ENCODE data around the gene PXDN. TPM values are rescaled to one million over a fixed set of nuclear protein-coding genes. Genes with fewer than 3 reads are reported as not detected.
"Not testable (repeated sequence)": the region's sequence is repeated elsewhere in the genome, so short reads cannot be mapped to it uniquely, and the experiment has no call there.

PXDN gene
- polyA plus RNA-seq, 3 donors from 2014 or later = 0.93 to 1.0 TPM; not detected in 1

DNA sequence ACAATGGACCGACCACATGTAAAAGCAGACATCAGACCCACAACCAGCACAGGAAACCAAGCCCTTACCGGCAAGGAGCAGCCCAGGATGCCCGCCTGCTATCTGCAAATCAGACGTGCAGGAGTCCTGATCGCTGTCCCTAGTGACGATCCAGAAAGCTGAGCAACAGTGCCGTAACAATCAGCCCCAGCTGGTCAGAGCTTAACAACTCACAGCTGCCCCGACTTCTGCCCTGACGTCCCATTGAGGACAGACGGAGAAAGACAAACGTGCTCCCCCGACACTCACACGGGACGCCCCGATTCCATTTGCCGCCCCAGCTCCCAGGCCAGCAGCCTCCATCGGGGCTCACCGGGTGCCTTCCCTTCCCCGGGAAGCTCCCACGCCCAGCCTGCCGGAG is 39.8 kb upstream of the PXDN start:
- Mint-ChIP-seq H3K27ac (no peak overlapping the region), H3K36me3 (no peaks in the 10 kb centered on the region), H3K4me3 (no peak overlapping the region), H3K27me3 (ENCODE audit: low read depth in 3 of 3) (peaks cover 6 to 8% (median 7%) of the 10 kb centered on the region in 3 donors), H3K9me3 (peaks cover 0 to 1% (median 0%) of the 10 kb centered on the region in 6 donors), H3K4me1 (peaks cover 0 to 6% of the 10 kb centered on the region in 2 donors)
- DNase-seq = peak in 1 of 3 donors; percentile 29

DNA sequence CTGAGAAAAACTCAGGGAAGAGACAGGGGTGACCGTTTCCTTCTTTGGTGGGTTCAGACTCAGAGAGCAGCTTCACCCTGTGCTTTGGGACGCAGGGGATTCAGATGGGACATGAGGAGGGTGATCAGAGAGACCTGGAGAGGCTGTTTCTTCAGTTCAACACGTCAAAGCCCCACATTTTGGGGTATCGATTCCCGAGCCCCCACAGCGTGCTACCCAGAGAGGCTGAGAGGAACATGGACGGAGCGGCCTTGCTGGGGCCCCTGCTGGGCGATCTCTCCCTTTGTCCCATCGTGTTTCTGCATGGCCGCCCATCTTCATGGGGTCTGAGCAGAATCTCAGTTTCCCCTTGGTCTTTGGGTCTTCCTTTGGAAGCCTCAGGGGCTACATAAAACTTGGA is 38.2 kb upstream of the PXDN start:
- Mint-ChIP-seq H3K27ac (peak overlapping the region in 1 of 6 donors; percentile 18), H3K4me1 (peaks cover 0 to 6% of the 10 kb centered on the region in 2 donors), H3K4me3 (no peak overlapping the region), H3K9me3 (peaks cover 0 to 1% (median 0%) of the 10 kb centered on the region in 6 donors), H3K36me3 (no peaks in the 10 kb centered on the region), H3K27me3 (ENCODE audit: low read depth in 3 of 3) (peaks cover 6 to 9% (median 7%) of the 10 kb centered on the region in 3 donors)
- DNase-seq = no peak

DNA sequence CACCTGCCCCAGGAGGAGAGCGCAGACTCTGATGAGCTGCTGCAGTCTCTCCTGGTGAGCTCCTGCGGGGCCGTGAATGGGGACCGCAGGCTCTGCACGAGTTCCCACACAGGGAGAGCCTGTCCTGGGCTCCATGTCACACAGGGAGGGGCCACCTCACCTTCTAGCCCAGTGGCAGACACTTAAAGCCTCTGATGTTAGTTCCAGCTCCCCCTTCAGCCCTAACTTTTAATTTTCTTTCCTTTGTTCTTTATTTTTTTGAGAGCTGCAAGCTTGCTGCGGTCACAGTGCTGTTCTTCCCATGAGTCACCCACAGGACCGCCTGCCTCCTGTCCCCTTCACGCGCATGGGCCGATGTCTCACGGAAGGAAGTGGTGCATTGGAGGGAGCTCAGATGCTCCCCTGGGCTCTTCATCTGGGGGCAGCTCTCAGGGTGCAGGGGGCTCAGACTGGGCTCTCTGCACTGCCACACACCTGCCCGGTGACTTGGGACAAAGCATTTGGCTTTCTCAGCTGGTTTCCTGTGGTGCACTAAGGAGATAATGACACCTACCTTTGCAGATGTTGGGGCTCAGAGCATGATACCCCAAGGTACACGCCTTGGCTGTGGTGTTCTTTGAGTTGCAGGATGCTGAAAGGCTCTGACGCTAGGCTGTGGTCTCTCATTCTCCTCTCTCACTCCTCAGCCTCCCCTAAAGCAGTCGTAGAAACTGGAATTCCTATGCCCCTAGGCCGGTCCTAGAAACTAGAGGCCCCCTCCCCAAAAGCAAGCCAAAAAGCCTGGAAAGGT is 37.2 kb upstream of the PXDN start:
- H3K27me3 Mint-ChIP-seq (ENCODE audit: low read depth in 3 of 3) = peaks cover 7 to 9% (median 7%) of the 10 kb centered on the region in 3 donors
- DNase-seq = peak in 2 of 3 donors; percentile 15 to 39
- peaks cover 0 to 1% (median 0%) of the 10 kb centered on the region in 6 donors for H3K9me3 Mint-ChIP-seq
- peaks cover 0 to 6% of the 10 kb centered on the region in 2 donors for H3K4me1 Mint-ChIP-seq
- peak overlapping the region in 3 of 5 donors; percentile 2 to 71 (median 32) for H3K4me3 Mint-ChIP-seq
- peak overlapping the region in 2 of 6 donors; percentile 30 to 67 for H3K27ac Mint-ChIP-seq
- H3K36me3 Mint-ChIP-seq = no peaks in the 10 kb centered on the region

DNA sequence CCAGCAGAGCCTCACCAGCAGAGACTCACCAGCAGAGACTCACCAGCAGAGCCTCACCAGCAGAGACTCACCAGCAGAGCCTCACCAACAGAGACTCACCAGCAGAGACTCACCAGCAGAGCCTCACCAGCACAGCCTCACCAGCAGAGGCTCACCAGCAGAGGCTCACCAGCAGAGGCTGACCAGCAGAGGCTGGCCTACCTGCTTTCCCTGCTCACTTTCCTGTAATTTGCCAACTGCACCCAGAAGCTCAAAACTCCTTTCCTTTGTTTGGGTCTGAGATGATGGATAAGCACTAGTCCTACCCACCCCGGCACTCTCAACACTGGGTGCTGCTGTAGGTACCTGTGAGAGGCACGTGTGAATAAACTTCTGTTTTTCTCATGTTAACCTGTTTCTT is 36.4 kb upstream of the PXDN start:
- no peak overlapping the region for H3K27ac Mint-ChIP-seq
- peaks cover 0 to 6% of the 10 kb centered on the region in 2 donors for H3K4me1 Mint-ChIP-seq
- H3K27me3 Mint-ChIP-seq (ENCODE audit: low read depth in 3 of 3) = peaks cover 7 to 9% (median 7%) of the 10 kb centered on the region in 3 donors
- H3K4me3 Mint-ChIP-seq = no peak overlapping the region
- H3K36me3 Mint-ChIP-seq = no peaks in the 10 kb centered on the region
- DNase-seq = no peak
- peaks cover 0 to 1% (median 0%) of the 10 kb centered on the region in 6 donors for H3K9me3 Mint-ChIP-seq

GRCh38 chr2:1780054-1780453 is 35.7 kb upstream of the PXDN start:
- not testable (repeated sequence) for H3K9me3 Mint-ChIP-seq; H3K27me3 Mint-ChIP-seq (ENCODE audit: low read depth in 3 of 3); H3K36me3 Mint-ChIP-seq; H3K27ac Mint-ChIP-seq; DNase-seq; H3K4me3 Mint-ChIP-seq; H3K4me1 Mint-ChIP-seq

DNA sequence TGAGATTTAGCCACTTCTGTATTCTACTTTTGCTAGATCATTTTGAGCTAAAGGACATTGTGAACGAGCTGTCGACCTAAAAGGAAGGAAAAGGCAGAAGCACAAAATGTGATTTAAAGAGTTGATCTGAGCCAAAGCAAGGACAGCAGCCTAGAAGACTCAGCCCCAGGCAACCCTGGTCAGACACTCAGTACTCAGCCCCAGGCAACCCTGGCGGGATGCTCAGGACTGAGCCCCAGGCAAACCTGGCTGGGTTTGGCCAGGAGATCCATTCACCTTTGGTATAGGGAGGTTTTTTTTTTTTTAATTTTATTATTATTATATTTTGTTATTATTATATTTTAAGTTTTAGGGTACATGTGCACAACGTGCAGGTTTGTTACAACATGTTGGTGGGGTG is 34.3 kb upstream of the PXDN start:
- DNase-seq = no peak
- peaks cover 0 to 1% (median 0%) of the 10 kb centered on the region in 6 donors for H3K9me3 Mint-ChIP-seq
- no peaks in the 10 kb centered on the region for H3K36me3 Mint-ChIP-seq
- H3K4me1 Mint-ChIP-seq = peaks cover 0 to 6% of the 10 kb centered on the region in 2 donors
- H3K4me3 Mint-ChIP-seq = no peak overlapping the region
- H3K27ac Mint-ChIP-seq = no peak overlapping the region
- peaks cover 4 to 8% (median 5%) of the 10 kb centered on the region in 3 donors for H3K27me3 Mint-ChIP-seq (ENCODE audit: low read depth in 3 of 3)

DNA sequence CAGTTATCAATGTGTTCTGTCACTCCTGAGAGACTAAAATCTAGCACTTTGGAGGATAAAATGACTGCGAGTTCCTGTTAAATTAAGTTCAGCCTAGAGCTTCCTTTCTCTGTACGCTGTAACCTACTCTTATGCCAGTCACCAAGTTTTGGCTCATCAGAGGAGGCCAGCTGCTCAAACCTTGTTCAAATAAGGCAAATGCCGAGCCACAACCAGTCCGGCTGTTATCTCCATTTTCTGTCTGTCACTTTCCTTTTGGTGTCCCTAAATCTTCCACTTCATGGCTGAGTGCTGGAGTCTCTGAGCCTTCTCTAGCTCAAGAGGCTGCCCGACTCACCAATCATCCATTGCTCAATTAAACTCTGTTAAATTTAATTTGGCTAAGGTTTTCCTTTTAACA is 33.5 kb upstream of the PXDN start:
- Mint-ChIP-seq H3K27me3 (ENCODE audit: low read depth in 3 of 3) (peaks cover 4 to 8% (median 4%) of the 10 kb centered on the region in 3 donors), H3K27ac (no peak overlapping the region), H3K4me3 (no peak overlapping the region), H3K36me3 (no peaks in the 10 kb centered on the region), H3K9me3 (peaks cover 0 to under 1% (median 0%) of the 10 kb centered on the region in 6 donors), H3K4me1 (peaks cover 0 to 5% of the 10 kb centered on the region in 2 donors)
- no peak for DNase-seq

GRCh38 chr2:1777156-1777555 is 32.8 kb upstream of the PXDN start:
- Mint-ChIP-seq H3K36me3 (no peaks in the 10 kb centered on the region), H3K4me1 (peaks cover 0 to 4% of the 10 kb centered on the region in 2 donors), H3K4me3 (no peak overlapping the region), H3K9me3 (no peaks in the 10 kb centered on the region), H3K27ac (no peak overlapping the region), H3K27me3 (ENCODE audit: low read depth in 3 of 3) (peaks cover 0 to 8% (median 1%) of the 10 kb centered on the region in 3 donors)
- DNase-seq = no peak

DNA sequence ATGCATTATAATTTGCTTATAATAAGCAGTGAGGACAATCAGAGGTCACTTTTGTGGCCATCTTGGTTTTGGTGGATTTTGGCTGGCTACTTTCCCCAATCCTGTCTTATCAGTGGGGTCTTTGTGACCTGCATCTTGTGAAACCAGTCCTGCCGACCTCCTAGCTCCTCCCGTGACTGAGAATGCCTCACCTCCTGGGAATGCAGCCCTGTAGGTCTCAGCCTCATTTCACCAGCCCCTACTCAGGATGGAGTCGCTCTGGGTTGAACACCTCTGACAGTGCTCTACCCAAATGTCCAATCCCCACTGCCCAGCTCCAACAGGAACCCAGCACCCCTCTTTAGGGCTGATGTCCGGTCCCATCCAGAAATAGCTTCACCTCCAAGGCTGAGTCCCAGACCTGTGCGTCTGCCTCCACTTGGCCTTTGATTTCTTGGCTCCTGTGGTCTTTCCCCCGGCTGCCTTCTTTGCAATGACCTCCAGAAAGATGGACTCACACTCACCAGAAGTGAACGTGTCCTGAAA is 31.3 kb upstream of the PXDN start:
- no peak for DNase-seq

DNA sequence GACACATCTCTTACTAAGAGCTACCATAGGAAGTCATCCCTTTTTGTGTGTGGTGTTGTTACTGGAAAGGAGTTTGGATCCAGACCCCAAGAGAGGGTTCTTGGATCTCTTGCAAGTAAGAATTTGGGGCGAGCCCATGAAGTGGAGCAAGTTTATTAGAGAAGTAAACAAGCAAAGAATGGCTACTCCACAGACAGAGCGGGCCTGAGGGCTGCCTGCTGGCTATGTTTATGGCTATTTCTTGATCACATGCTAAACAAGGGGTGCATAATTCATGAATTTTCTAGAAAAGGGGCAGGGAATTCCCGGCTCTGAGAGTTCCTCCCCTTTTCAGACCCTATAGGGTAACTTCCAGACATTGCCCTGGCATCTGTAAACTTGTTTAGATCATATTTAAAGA is 30.6 kb upstream of the PXDN start:
- DNase-seq = no peak
- Mint-ChIP-seq H3K27ac (no peak overlapping the region), H3K4me3 (no peak overlapping the region), H3K36me3 (no peaks in the 10 kb centered on the region), H3K4me1 (no peaks in the 10 kb centered on the region), H3K27me3 (ENCODE audit: low read depth in 3 of 3) (peaks cover 0 to 6% (median 1%) of the 10 kb centered on the region in 3 donors), H3K9me3 (no peaks in the 10 kb centered on the region)

More for the DNA sequence above, 31.3 kb upstream of the PXDN start:
- H3K9me3 Mint-ChIP-seq = no peaks in the 10 kb centered on the region
- no peaks in the 10 kb centered on the region for H3K4me1 Mint-ChIP-seq
- no peaks in the 10 kb centered on the region for H3K36me3 Mint-ChIP-seq
- H3K27me3 Mint-ChIP-seq (ENCODE audit: low read depth in 3 of 3) = peaks cover 0 to 6% (median 1%) of the 10 kb centered on the region in 3 donors
- H3K27ac Mint-ChIP-seq = no peak overlapping the region
- H3K4me3 Mint-ChIP-seq = no peak overlapping the region

GRCh38 chr2:1773883-1774282 is 29.6 kb upstream of the PXDN start:
- Mint-ChIP-seq H3K36me3 (no peaks in the 10 kb centered on the region), H3K4me1 (no peaks in the 10 kb centered on the region), H3K27me3 (ENCODE audit: low read depth in 3 of 3) (peaks cover 0 to 6% (median 1%) of the 10 kb centered on the region in 3 donors), H3K27ac (no peak overlapping the region), H3K9me3 (no peaks in the 10 kb centered on the region), H3K4me3 (no peak overlapping the region)
- DNase-seq = no peak

GRCh38 chr2:1772471-1773267 is 28.4 kb upstream of the PXDN start:
- H3K4me1 Mint-ChIP-seq = no peaks in the 10 kb centered on the region
- peaks cover 0 to 6% (median 1%) of the 10 kb centered on the region in 3 donors for H3K27me3 Mint-ChIP-seq (ENCODE audit: low read depth in 3 of 3)
- DNase-seq = no peak
- no peak overlapping the region for H3K4me3 Mint-ChIP-seq
- no peaks in the 10 kb centered on the region for H3K36me3 Mint-ChIP-seq
- no peak overlapping the region for H3K27ac Mint-ChIP-seq
- no peaks in the 10 kb centered on the region for H3K9me3 Mint-ChIP-seq

- Mint-ChIP-seq H3K4me3 (no peak overlapping the region), H3K27me3 (ENCODE audit: low read depth in 3 of 3) (peaks cover 0 to 4% (median 2%) of the 10 kb centered on the region in 3 donors), H3K27ac (no peak overlapping the region), H3K4me1 (no peaks in the 10 kb centered on the region), H3K9me3 (no peaks in the 10 kb centered on the region), H3K36me3 (no peaks in the 10 kb centered on the region)
- DNase-seq = no peak
These were observed 27.4 kb upstream of the PXDN start for GRCh38 chr2:1771626-1772280.

All from immature natural killer cell (primary cell).